NCI-H1694 (cell line): ENCODE measurements around the gene PGRMC2.

Source experiments
- DNase-seq: peaks from one replicate; lab custom pipeline; 2025; lab: John Stamatoyannopoulos, UW

PGRMC2 gene, protein sequence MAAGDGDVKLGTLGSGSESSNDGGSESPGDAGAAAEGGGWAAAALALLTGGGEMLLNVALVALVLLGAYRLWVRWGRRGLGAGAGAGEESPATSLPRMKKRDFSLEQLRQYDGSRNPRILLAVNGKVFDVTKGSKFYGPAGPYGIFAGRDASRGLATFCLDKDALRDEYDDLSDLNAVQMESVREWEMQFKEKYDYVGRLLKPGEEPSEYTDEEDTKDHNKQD

DNA sequence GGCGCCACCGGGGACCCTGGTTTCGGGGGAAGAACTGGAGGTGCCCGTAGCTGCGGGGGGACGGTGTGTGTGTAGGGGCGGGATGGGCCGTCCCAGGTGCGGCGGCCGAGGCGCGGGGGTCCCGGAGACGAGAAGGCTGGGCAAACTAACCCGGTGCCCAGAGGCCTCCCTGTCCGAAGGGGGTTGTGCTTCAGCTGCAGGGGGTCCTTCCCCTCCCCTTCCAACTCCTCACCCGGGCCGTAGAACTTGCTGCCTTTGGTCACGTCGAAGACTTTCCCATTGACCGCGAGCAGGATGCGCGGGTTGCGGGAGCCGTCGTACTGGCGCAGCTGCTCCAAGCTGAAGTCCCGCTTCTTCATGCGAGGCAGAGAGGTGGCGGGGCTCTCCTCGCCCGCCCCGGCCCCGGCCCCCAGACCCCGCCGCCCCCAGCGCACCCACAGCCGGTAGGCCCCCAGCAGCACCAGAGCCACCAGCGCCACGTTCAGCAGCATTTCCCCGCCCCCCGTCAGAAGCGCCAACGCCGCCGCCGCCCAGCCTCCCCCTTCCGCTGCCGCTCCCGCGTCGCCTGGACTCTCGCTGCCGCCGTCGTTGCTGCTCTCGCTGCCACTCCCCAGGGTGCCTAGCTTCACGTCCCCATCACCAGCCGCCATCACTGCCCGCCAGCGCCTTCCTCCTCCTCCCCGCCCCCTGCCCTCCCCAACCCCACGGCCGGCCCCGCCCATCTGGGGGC is at the start of gene PGRMC2:
Gene PGRMC2 (minus strand): TSS at position 673 of the 730 bp plus-strand sequence. CDS start 23 bp downstream, at position 650.
- no peak for DNase-seq

DNA sequence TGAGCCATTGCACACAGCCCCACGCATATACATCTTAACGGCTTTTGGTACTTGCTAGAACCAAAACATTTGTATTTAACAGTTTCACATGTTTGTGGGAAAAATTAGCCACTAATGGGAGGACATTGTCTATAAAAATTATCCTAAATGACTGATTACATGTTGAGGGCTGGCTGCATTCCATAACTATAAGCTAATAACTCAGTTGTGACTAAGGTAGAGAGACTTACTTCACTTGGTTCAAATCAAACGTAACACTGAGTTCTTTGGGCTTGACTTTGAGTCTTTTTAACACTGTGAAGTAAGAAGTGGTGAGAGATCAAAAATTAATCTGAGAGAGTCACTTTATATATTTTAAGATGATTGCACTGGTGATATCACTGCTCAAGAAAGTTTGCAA is 47.9 kb upstream of the PGRMC2 start:
- no peak for DNase-seq

DNA sequence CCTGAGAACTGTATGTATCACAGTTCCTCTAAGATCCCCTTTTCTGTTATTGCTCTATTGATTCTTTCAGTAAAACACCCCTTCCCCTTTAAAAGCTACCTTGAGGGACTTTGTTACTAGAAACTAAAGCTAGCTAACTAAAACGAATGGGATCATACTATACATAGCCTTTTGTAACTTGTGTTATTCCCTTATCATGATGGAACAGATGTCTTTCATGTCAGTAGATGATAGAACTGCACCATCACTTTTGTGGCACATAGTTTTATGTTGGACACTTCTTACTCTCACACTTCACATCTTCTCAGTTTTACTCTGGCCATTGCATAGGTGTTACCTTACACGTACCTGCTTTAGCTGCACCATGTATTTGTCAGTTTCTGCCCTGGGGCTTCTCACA is 46.6 kb upstream of the PGRMC2 start:
- DNase-seq: no peak

DNA sequence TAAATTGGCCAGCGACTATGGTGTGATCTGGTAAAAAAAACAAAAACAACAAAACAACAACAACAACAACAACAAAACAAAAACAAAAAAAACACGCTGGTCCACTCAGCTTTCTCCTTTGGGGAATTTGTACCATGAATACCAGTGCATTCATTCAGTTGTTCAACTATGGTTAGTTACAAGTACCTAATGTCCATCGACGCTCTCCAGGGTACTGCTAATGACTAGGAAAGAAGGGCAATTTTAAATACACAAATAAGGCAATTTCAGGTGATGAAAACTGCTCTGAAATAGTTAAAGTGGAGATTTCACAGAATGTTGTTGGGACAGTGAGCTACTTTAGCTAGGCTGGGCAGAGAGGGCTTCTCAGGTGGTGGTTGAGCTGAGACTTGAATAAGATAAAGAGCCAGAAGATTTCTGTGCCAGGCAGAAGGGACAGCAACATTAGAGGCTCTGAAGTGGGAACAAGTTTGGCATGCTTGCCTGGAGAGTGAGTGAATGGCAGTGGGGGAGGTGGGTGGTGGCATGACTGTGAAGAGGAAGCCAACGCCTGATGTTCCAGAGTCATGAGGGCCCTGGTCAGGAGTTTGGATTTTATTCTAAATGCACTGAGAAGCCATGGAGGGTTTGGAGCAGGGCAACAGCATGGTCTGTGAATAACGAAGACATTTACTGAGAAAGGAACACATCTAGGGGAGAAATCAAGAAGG is 45.9 kb upstream of the PGRMC2 start:
- DNase-seq: no peak

DNA sequence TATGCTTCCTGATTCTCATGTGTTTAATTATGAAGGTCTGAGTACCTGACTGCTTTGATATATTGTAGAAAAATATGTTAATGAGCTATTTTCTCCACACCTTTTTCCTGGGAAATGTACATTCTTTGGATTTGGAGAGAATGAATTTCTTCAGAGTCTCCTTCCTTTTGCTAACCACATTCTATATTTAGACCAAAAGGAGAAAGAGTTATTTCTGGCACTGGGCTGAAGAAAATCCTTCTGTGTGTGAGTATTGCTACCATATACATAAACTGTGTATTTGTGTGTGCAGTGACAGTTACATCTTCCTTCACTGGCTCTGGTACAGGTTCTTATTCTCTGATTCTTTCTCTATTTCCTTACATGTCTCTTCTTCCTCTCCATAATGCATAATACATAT is 44.5 kb upstream of the PGRMC2 start:
- DNase-seq: no peak

DNA sequence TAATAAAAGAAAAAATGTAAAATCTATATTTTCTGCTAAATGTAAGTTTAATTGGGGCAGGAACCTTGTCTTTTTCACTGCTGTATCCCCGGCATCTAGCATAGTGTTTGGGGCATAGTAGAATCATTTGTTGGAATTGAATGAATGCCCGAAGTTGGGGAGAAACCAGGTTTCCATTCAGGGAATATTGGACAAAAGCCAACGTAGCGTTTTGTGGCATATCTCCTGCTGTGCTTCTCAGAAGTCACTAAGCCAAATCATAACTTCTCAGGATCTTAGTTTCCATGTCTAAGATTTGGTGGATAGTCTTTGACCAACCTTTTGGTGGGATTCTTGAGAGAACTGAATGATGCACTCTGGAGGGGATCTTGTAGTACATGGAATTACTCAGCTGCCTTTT is 42.0 kb upstream of the PGRMC2 start:
- DNase-seq: no peak

DNA sequence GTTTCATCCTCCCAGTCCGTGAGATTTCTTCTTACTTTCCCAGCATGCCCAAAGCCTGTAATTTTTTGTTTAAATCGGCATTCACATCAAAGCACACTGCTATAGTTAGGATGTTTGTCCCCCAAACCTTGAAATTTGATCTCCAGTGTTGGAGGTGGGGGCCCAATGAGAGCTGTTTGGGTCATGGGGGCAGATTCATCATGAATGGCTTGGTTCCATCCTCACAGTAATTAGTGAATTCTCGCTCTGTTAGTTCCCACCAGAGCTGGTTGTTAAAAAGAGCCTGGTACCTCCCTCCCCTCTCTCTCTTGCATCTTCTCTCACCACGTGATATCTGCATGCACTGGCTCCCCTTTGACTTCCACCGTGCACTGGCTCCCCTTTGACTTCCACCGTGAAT is 40.5 kb upstream of the PGRMC2 start:
- no peak for DNase-seq

DNA sequence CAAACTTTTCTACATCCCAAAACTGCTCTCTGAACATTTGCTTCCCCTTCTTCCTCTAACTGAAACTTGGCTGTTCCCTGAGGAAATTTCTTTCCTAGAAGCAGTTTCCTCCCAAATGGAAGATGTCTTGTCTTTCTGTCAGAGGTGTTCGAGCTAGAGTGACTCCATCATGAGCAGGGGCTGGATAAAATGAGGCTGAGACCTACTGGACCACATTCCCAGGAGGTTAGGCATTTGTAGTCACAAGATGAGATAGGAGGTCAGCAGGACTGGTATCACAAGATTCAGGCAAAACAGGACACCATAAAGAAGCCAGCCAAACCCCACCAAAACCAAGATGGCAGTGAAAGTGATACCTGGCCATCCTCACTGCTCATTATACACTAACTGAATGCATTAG is 35.8 kb upstream of the PGRMC2 start:
- no peak for DNase-seq

DNA sequence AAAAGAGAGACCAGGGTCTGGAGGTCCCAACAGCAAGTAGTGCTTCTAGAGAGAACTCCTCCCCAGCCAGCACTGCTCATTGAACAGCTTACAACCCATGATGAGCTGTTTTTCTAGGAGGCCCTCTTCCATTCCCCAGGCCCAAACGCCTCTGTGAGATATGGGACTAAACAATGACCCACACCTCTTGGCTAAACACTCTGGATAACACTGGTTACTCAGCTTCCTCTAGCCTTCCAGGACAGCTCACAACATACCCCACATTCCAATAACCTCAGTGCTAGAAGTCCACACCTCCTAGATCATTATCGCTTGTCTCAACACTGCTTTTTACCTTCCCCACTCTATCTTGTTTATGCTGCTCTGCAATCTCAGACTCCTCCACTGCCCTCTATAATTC is 35.4 kb upstream of the PGRMC2 start:
- DNase-seq: no peak

DNA sequence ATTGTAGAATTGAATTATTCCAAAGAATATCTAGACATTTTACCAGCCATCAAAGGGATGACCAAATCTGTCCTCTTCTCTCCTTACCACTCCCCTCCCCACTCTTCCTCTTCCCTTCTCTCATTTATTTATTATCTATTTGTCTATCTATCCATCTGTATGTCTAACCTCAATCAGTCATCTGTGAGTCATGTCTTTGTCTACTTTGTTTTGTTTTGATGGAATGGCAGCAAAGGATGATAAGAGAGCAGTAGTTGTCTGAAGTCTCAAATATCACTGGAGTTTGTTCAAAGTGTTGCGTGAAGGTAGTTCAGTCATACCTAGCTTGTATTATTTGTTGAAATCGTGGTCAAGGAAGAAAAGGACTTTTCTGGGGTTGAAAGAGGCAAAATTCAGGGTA is 34.7 kb upstream of the PGRMC2 start:
- DNase-seq: no peak

DNA sequence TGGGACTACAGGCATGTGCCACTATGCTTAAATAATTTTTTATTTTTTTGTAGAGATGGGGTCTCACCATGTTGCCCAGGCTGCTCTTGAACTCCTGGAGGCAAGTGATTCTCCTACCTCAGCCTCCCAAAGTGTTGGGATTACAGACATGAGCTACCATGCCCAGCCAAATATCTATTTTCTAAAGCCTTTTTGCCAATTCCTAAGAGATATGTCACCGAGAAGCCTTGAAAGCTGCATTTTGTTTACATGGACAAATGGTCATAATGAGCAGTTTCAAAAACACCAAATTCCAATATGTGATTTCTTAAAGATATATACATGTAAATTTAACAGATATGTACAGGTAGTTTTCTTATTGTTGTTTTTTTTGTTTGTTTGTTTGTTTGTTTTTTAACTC is 33.0 kb upstream of the PGRMC2 start:
- DNase-seq: no peak

DNA sequence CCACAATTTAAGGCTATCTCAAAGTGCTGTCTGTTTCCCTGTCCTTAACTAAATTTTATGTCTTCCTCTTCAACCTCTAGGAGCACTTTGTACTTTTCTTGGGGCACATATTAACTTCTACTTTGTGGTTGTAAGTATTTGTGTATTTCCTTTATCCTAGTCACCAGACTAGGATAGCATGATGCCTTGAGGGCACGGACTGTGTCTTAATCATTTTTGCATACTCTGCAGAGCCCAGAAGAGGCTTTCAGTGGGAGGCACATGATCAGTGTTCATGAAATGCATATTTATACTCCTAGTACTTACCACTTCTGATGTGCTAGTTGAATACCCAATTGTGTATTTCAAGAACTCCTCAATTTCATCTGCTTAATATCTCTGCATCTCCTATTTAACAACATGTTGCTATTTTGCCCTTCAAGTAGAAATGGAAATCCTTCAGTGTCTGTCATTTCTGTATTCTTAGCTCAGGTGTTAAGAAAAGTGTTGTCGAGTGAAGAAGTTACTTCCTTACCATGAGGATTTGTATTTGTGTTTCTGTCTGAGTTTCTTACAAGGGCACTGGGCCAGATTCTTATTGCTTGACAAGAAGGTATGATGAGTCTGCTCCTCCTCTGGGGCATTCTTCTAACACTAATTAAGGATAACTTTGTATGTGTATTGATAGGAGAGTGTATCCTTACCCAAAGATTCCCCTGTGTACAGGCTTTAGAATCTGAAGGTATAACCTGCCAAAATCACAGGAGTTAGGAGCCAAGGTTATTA is 28.3 kb upstream of the PGRMC2 start:
- no peak for DNase-seq

DNA sequence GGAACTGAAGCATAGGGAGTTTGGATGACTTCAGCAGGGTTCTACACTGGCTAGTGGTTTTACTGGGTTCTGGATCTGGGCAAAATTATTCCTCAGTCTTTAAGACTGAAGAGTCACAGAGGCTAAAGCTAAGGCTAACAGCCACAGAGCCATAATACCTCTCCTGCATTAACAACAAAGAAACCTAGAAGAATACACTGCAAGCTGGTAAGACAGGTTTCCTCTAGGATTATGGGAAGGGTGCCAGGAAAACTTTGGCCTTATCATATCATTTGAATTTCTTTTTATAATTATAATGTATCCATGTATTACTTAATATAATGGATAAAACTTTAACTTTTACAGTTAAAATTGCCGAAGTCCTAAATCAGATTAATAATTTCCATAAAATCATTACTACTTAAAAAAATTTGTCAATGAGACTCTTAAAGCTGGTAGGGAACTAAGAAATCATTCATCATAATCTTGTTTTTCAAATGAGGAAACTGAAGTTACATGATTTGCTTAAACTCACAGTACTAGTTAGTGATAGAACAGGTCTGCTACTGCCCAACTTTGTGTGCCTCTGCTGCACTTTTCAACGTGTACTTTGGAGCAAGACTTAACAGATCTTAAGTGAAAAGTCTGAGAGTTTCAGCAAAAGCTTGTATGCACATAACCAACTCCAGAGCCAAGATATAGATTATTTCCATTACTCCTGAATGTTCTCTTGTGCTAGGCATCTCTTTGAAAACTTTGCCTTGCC is 24.2 kb upstream of the PGRMC2 start:
- DNase-seq: no peak

DNA sequence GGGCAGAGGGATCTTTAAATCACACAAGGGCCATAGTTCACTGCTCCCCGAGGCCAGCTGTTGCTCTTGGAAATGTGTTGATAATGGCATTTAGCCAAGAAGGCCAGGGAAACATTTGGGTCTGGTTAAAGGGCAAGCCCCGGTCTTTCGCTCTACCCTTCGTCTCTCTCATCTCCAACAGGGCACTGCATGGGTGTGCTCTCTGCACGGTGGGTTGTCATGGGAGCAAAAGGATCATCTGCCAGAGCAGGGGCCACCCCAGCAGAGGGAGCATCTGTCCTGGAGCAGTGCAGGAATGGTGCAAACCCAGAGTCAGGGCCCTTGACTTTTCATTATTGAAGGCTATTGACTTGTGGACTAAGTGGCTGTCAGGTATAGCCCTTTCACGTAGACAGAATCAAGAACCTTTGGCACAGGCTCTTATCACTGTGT is 22.7 kb upstream of the PGRMC2 start:
- DNase-seq: peak; percentile 32

DNA sequence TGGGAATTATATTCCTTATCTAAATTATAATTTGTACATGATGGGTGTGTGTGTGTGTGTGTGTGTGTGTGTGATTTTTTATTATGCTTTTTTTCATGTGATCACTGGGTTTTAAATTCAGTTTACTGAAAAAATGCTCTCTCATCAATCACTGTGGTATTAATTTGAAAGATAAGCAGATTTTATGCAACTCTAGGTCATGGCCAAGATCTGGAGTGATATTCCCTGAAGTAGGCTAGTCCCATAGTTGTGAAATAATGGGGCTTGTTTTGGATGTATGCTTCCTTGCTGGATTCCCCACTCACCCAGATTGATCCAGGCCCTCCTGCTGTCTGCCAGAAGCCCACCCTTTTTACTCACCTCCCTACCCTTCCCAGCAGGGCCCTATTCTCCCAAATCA is 22.0 kb upstream of the PGRMC2 start:
- DNase-seq: no peak

DNA sequence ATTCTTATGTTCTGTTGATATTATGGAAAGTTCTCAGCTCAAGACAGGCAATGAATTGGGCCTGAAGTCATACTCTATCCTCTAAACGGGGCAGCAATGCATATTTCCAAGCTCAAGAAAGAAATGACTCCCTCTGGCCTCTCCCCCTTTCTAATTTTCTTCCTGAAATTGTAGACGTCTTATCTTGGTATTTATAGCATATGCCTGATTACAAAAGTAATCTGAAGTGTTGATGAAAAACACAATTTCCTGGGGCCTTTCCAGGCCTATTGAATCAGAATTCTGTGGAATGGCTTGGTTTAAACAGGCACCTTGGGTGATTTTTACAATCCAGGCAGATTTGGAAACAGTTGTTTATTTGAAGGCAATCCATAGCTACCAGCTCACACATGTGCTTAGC is 21.4 kb upstream of the PGRMC2 start:
- DNase-seq: no peak

DNA sequence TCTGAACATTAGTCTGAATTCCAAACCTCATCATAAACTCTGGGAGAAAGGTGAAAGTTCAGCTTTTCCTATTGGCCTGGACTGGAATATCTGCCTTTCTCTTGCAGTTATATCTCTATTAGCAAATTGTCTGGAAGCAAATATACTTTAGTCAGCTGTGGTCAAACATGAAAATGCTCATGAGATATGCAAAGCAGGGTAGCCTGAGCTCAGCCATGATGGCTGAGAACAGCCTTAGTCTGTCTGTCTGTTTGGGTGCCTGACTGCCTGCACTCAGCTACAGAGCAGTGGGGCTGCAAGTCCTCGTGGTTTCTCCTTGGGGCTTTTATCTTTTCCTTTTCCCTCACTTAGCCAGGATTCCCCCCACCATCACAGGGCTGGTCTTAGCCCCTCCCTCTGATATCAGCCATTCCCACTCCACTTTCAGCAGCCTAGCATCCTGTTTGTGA is 19.5 kb upstream of the PGRMC2 start:
- DNase-seq: no peak

DNA sequence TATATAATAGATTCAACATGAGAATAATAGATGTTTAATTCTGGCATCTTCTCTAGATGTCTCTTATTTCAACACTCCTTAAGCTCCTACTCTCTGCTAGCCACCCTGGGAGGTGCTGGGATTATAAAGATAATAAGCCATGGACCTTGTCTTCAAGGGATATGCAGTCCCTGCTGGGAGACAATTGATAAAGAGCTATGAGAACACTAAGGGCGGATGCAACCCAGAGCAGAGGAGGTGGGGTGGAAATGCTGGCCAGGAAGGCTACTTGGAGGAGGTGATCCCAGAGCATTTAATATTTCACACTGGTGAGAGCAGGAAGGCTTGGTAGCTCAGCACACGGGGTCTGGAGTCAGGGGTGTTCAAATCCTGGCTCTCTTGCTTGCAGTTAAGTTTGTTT is 18.3 kb upstream of the PGRMC2 start:
- DNase-seq: no peak

DNA sequence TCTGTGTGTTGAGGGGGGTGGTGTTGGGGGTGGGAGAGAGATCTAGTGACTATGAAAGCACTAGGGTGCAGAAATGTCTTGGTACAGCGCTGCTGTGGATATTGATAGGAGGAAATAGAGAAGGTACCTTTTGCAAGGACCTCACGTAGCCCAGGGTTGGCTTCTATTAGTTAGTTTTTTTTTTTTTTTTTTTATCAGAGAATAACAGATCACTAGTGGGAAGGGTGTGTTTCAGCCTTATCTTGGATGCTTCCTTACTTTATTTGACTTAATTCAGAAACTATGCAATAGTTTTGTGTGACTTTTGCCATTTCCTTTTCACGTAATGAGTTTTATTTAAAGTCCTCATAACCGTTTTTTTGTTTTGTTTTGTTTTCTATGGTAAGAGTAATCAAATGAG is 16.4 kb upstream of the PGRMC2 start:
- DNase-seq: no peak

DNA sequence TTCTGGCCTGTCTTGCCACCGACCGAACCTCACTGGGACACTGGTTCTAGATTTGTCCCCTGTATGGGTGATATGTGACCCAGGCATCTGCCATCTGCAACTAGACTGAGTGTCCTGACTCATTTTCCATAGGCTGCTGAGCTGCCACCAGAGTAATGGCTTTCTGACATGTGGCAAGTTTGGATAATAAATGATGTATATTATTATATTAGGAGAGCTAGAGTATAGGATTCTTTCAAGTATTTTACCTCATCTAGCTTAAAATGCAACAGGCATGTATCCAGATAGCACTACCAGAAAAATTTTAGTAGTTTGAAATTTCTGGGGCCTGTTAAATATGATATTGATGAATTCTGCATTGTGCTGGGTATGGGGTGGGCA is 15.8 kb upstream of the PGRMC2 start:
- no peak for DNase-seq

DNA sequence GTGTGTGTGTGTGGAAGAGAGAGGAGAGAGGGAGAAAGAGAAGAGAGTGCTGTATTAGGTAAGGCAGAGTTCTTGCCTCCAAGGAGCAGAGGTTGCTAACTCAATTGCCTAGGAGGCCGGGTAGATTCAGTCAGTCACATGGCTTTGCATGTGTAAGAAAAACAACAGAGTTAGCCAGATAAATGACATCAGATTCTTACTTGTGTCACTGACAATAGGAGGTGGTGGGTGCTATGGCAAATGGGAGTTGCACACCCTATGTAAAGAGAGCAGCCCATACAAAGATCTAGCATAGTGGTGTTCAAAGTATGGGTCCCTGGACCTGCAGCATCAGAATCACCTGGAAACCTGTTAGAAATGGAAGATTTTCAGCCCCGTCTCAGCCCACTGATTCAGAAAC is 14.4 kb upstream of the PGRMC2 start:
- no peak for DNase-seq

DNA sequence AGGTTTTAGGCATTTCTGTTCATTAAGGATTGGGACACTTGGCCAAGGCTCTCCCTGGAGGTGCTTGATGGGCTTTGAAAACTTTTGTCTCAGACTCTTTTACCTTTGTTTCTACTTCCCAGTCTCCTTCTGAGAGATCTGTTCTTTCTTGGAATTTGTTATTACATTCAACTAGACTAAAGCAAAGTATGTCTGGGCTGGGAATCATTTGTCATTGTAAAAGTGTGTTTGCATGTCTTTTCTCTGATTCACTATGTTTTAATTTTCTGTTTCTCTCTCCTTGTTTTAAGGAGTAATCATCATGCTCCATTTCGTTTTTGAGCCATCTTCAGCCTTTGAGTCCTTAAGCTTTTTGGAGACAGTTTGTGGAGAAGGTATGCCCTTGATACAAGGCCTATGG is 12.2 kb upstream of the PGRMC2 start:
- no peak for DNase-seq
